ENCODE data around the gene DUSP22. TPM values are rescaled to one million over a fixed set of nuclear protein-coding genes. Genes with fewer than 3 reads are reported as not detected.
A peak's percentile ranks its signal among the peaks of the same experiment; 100 is the strongest.

Gene DUSP22
- total RNA-seq, 1 experiment from 2014 or later = 25.0 TPM

DNA sequence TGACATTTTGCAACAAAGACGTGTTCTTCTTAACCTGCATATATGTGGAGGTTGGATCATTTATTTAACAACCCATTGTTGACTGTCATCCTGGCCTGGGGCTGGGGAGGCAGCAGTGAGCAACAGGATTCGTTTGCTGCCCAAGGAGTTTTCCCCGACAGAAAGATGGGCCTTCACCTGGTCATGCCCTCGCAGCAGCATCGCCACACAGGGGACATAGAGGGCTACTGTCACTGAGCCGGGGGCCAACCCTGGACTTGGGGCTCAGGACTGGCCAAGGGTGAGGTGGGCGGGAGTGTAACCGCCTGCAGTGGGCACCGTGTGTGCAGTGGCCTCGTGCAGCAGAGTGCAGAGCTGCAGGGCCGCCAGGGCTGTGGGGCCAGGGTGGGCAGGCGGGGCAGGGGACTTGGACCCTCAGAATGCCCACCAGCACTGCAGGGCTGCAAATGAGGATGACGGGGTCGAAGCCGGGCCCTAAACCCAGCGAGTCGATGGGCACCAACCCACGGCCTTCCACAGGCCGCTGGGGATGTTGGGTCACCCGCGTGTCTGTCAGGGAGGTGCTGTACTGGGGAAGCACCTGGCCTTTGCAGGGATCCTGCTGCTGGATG is 11.8 kb downstream of the DUSP22 start:
- no CpG with 5 or more reads among the region's 21 CpGs for WGBS (ENCODE audit: extremely low coverage, insufficient read length, low lambda C conversion rate)
- no peak overlapping the region for H3K4me2 ChIP-seq (ENCODE audit: insufficient read depth, insufficient read length, low read length)

More for the DNA sequence above, 11.8 kb downstream of the DUSP22 start:
- Histone ChIP-seq H3K4me1 (ENCODE audit: insufficient read depth, low read length) (no peaks in the 10 kb centered on the region), H3K9ac (ENCODE audit: extremely low read depth, insufficient read length, low read length) (no peak overlapping the region), H3K23me2 (ENCODE audit: insufficient read length, low read depth, low read length, poor library complexity, severe bottlenecking) (no peaks in the 10 kb centered on the region), H2AFZ (ENCODE audit: low read length) (no peak overlapping the region), H2BK120ac (ENCODE audit: low read depth, low read length, poor library complexity, severe bottlenecking) (no peak overlapping the region), H2AK5ac (ENCODE audit: insufficient read length, low read length) (no peak overlapping the region), H2BK5ac (ENCODE audit: insufficient read length, low read length) (no peak overlapping the region), H3K23ac (ENCODE audit: insufficient read length, low read depth, low read length) (no peak overlapping the region), H3K4ac (ENCODE audit: low read depth, low read length) (no peak overlapping the region), H3K79me2 (ENCODE audit: insufficient read depth, low read length) (no peaks in the 10 kb centered on the region), H4K5ac (ENCODE audit: insufficient read length, low read depth, low read length) (no peak overlapping the region), H3K56ac (ENCODE audit: insufficient read length, low read depth, low read length) (no peak overlapping the region), H3K14ac (ENCODE audit: insufficient read depth, low read length) (no peak overlapping the region), H2BK20ac (ENCODE audit: low read depth, low read length, poor library complexity, severe bottlenecking) (no peak overlapping the region), H3T11ph (ENCODE audit: low read length) (no peak overlapping the region), H4K91ac (ENCODE audit: insufficient read length, low read depth, low read length) (no peak overlapping the region), H2BK15ac (ENCODE audit: low read depth, low read length) (no peak overlapping the region), H4K8ac (replicated peaks; ENCODE audit: insufficient read length, low read depth, low read length) (no peak overlapping the region), H2BK12ac (ENCODE audit: insufficient read length, low read depth, low read length) (no peak overlapping the region), H3K27ac (ENCODE audit: insufficient read length, low read depth, low read length) (no peak overlapping the region), H3K9me3 (ENCODE audit: control insufficient read depth, low read depth, low read length) (peaks cover 85% of the 10 kb centered on the region), H3K79me1 (ENCODE audit: insufficient read depth, low read depth, low read length, poor library complexity, severe bottlenecking) (no peaks in the 10 kb centered on the region), H3K18ac (ENCODE audit: insufficient read length, low read depth, low read length) (no peak overlapping the region), H3K27me3 (ENCODE audit: insufficient read depth, low read length) (no peaks in the 10 kb centered on the region), H4K20me1 (ENCODE audit: control insufficient read depth, insufficient read depth, insufficient read length) (no peaks in the 10 kb centered on the region)
- Mint-ChIP-seq H3K27me3 (ENCODE audit: low read depth) (no peaks in the 10 kb centered on the region), H3K4me3 (no peak overlapping the region), H3K9me3 (no peaks in the 10 kb centered on the region; a peak in 4 of 5 replicates), H3K4me1 (no peaks in the 10 kb centered on the region), H3K27ac (no peak overlapping the region), H3K36me3 (ENCODE audit: insufficient read depth in 1 of 3, low read depth in 3 of 3) (peaks cover 5 to 6% (median 6%) of the 10 kb centered on the region in 3 experiments; a peak in 6 of 7 replicates)
- peak; percentile 57 for DNase-seq
- TF ChIP-seq, protein P1, sequence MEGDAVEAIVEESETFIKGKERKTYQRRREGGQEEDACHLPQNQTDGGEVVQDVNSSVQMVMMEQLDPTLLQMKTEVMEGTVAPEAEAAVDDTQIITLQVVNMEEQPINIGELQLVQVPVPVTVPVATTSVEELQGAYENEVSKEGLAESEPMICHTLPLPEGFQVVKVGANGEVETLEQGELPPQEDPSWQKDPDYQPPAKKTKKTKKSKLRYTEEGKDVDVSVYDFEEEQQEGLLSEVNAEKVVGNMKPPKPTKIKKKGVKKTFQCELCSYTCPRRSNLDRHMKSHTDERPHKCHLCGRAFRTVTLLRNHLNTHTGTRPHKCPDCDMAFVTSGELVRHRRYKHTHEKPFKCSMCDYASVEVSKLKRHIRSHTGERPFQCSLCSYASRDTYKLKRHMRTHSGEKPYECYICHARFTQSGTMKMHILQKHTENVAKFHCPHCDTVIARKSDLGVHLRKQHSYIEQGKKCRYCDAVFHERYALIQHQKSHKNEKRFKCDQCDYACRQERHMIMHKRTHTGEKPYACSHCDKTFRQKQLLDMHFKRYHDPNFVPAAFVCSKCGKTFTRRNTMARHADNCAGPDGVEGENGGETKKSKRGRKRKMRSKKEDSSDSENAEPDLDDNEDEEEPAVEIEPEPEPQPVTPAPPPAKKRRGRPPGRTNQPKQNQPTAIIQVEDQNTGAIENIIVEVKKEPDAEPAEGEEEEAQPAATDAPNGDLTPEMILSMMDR (conservative IDR thresholded peaks at IDR 0.05) = peak; percentile 62

All from H9 (cell line).